ENCODE measurements around the gene NEK8. TPM values are rescaled to one million over a fixed set of nuclear protein-coding genes. Genes with fewer than 3 reads are reported as not detected.
"Not testable (repeated sequence)": the region's sequence is repeated elsewhere in the genome, so short reads cannot be mapped to it uniquely, and the experiment has no call there.

Gene NEK8
- polyA plus RNA-seq, 1 donor: 4.8 TPM

GRCh38 chr17:28726226-28726626 is 2.4 kb upstream of the NEK8 start, which contains the start of gene TLCD1:
TLCD1 (minus strand) TSS chr17:28726233; CDS start chr17:28726097, 136 bp downstream.
- peak within 1 kb of the TSS; percentile 99 for H3K27ac ChIP-seq (ENCODE audit: low read length)
- no CpG with 5 or more reads among the region's 49 CpGs for WGBS (ENCODE audit: insufficient coverage, low lambda C conversion rate)

GRCh38 chr17:28726627-28727491 is 1.7 kb upstream of the NEK8 start:
- H3K36me3 ChIP-seq (ENCODE audit: control insufficient read depth, insufficient read depth, low read length): peaks cover 31% of the 10 kb centered on the region
- H3K9me3 ChIP-seq (ENCODE audit: control insufficient read depth, low read depth, low read length): no peaks in the 10 kb centered on the region
- no CpG with 5 or more reads among the region's 57 CpGs for WGBS (ENCODE audit: insufficient coverage, low lambda C conversion rate)
- peaks cover 33% of the 10 kb centered on the region for H3K4me1 ChIP-seq (ENCODE audit: control insufficient read depth, insufficient read depth, low read length)
- DNase-seq: peak; percentile 94 to 97
- peak overlapping the region; percentile 92 for H3K4me3 ChIP-seq (ENCODE audit: low read length)
- no peaks in the 10 kb centered on the region for H3K27me3 ChIP-seq (ENCODE audit: control insufficient read depth, insufficient read depth, low read length)
- H3K27ac ChIP-seq (ENCODE audit: low read length): peak overlapping the region; percentile 99

More at GRCh38 chr17:28726226-28726626, 2.4 kb upstream of the NEK8 start, which contains the start of gene TLCD1:
- Histone ChIP-seq H3K9me3 (ENCODE audit: control insufficient read depth, low read depth, low read length) (no peaks in the 10 kb centered on the region), H3K4me3 (ENCODE audit: low read length) (peak within 1 kb of the TSS; percentile 92), H3K27me3 (ENCODE audit: control insufficient read depth, insufficient read depth, low read length) (no peaks in the 10 kb centered on the region), H3K4me1 (ENCODE audit: control insufficient read depth, insufficient read depth, low read length) (peaks cover 38% of the 10 kb centered on the region), H3K36me3 (ENCODE audit: control insufficient read depth, insufficient read depth, low read length) (peaks cover 37% of the 10 kb centered on the region)
- DNase-seq: peak; percentile 65 to 90

GRCh38 chr17:28729950-28730330 is 1.4 kb downstream of the NEK8 start:
- peaks cover 15% of the 10 kb centered on the region for H3K4me1 ChIP-seq (ENCODE audit: control insufficient read depth, insufficient read depth, low read length)
- H3K9me3 ChIP-seq (ENCODE audit: control insufficient read depth, low read depth, low read length): no peaks in the 10 kb centered on the region
- H3K27me3 ChIP-seq (ENCODE audit: control insufficient read depth, insufficient read depth, low read length): no peaks in the 10 kb centered on the region
- 88% methylated on average over 1 of the region's 11 CpGs for WGBS (ENCODE audit: insufficient coverage, low lambda C conversion rate)
- peaks cover 4% of the 10 kb centered on the region for H3K36me3 ChIP-seq (ENCODE audit: control insufficient read depth, insufficient read depth, low read length)
- H3K4me3 ChIP-seq (ENCODE audit: low read length): no peak overlapping the region
- no peak overlapping the region for H3K27ac ChIP-seq (ENCODE audit: low read length)
- no peak for DNase-seq

GRCh38 chr17:28733346-28733745 is 4.8 kb downstream of the NEK8 start:
- H3K36me3 ChIP-seq (ENCODE audit: control insufficient read depth, insufficient read depth, low read length): peaks cover 3% of the 10 kb centered on the region
- peaks cover 7% of the 10 kb centered on the region for H3K4me1 ChIP-seq (ENCODE audit: control insufficient read depth, insufficient read depth, low read length)
- DNase-seq: no peak
- no peak overlapping the region for H3K27ac ChIP-seq (ENCODE audit: low read length)
- no CpG with 5 or more reads among the region's 1 CpG for WGBS (ENCODE audit: insufficient coverage, low lambda C conversion rate)
- H3K27me3 ChIP-seq (ENCODE audit: control insufficient read depth, insufficient read depth, low read length): no peaks in the 10 kb centered on the region
- no peaks in the 10 kb centered on the region for H3K9me3 ChIP-seq (ENCODE audit: control insufficient read depth, low read depth, low read length)
- no peak overlapping the region for H3K4me3 ChIP-seq (ENCODE audit: low read length)

GRCh38 chr17:28734712-28735241 is 6.2 kb downstream of the NEK8 start:
- no peak for DNase-seq
- peaks cover 4% of the 10 kb centered on the region for H3K4me1 ChIP-seq (ENCODE audit: control insufficient read depth, insufficient read depth, low read length)
- peaks cover 3% of the 10 kb centered on the region for H3K36me3 ChIP-seq (ENCODE audit: control insufficient read depth, insufficient read depth, low read length)
- no peak overlapping the region for H3K27ac ChIP-seq (ENCODE audit: low read length)
- no peaks in the 10 kb centered on the region for H3K27me3 ChIP-seq (ENCODE audit: control insufficient read depth, insufficient read depth, low read length)
- no peaks in the 10 kb centered on the region for H3K9me3 ChIP-seq (ENCODE audit: control insufficient read depth, low read depth, low read length)
- WGBS (ENCODE audit: insufficient coverage, low lambda C conversion rate): 90% methylated on average over 2 of the region's 10 CpGs
- H3K4me3 ChIP-seq (ENCODE audit: low read length): no peak overlapping the region

GRCh38 chr17:28735242-28735722 is 6.7 kb downstream of the NEK8 start:
- H3K4me1 ChIP-seq (ENCODE audit: control insufficient read depth, insufficient read depth, low read length): peaks cover 4% of the 10 kb centered on the region
- no peaks in the 10 kb centered on the region for H3K27me3 ChIP-seq (ENCODE audit: control insufficient read depth, insufficient read depth, low read length)
- no peak for DNase-seq
- H3K9me3 ChIP-seq (ENCODE audit: control insufficient read depth, low read depth, low read length): no peaks in the 10 kb centered on the region
- H3K27ac ChIP-seq (ENCODE audit: low read length): no peak overlapping the region
- no peak overlapping the region for H3K4me3 ChIP-seq (ENCODE audit: low read length)
- H3K36me3 ChIP-seq (ENCODE audit: control insufficient read depth, insufficient read depth, low read length): peaks cover 3% of the 10 kb centered on the region
- WGBS (ENCODE audit: insufficient coverage, low lambda C conversion rate): no CpG with 5 or more reads among the region's 5 CpGs

GRCh38 chr17:28735913-28736769 is 7.6 kb downstream of the NEK8 start:
- H3K4me3 ChIP-seq (ENCODE audit: low read length): not testable (repeated sequence)
- no CpG with 5 or more reads among the region's 8 CpGs for WGBS (ENCODE audit: insufficient coverage, low lambda C conversion rate)

GRCh38 chr17:28737316-28737715 is 8.7 kb downstream of the NEK8 start:
- Histone ChIP-seq H3K9me3 (ENCODE audit: control insufficient read depth, low read depth, low read length) (no peaks in the 10 kb centered on the region), H3K27me3 (ENCODE audit: control insufficient read depth, insufficient read depth, low read length) (no peaks in the 10 kb centered on the region), H3K4me1 (ENCODE audit: control insufficient read depth, insufficient read depth, low read length) (peaks cover 9% of the 10 kb centered on the region), H3K4me3 (ENCODE audit: low read length) (no peak overlapping the region), H3K27ac (ENCODE audit: low read length) (no peak overlapping the region), H3K36me3 (ENCODE audit: control insufficient read depth, insufficient read depth, low read length) (peaks cover 3% of the 10 kb centered on the region)
- DNase-seq: no peak
- no CpG with 5 or more reads among the region's 12 CpGs for WGBS (ENCODE audit: insufficient coverage, low lambda C conversion rate)

More at GRCh38 chr17:28735913-28736769, 7.6 kb downstream of the NEK8 start:
- not testable (repeated sequence) for H3K4me1 ChIP-seq (ENCODE audit: control insufficient read depth, insufficient read depth, low read length); H3K27ac ChIP-seq (ENCODE audit: low read length); H3K36me3 ChIP-seq (ENCODE audit: control insufficient read depth, insufficient read depth, low read length); H3K9me3 ChIP-seq (ENCODE audit: control insufficient read depth, low read depth, low read length); DNase-seq; H3K27me3 ChIP-seq (ENCODE audit: control insufficient read depth, insufficient read depth, low read length)

- Histone ChIP-seq H3K9me3 (ENCODE audit: control insufficient read depth, low read depth, low read length) (no peaks in the 10 kb centered on the region), H3K4me1 (ENCODE audit: control insufficient read depth, insufficient read depth, low read length) (peaks cover 15% of the 10 kb centered on the region), H3K4me3 (ENCODE audit: low read length) (no peak overlapping the region), H3K27ac (ENCODE audit: low read length) (peak overlapping the region; percentile 10), H3K27me3 (ENCODE audit: control insufficient read depth, insufficient read depth, low read length) (no peaks in the 10 kb centered on the region), H3K36me3 (ENCODE audit: control insufficient read depth, insufficient read depth, low read length) (peaks cover 3% of the 10 kb centered on the region)
- WGBS (ENCODE audit: insufficient coverage, low lambda C conversion rate): 83% methylated on average over 2 of the region's 22 CpGs
- peak in 1 of 2 donors; percentile 38 for DNase-seq
These were observed 9.4 kb downstream of the NEK8 start for GRCh38 chr17:28737770-28738679.

Data from large intestine (tissue), 3 donors.